HEK293 (cell line): ENCODE results near the gene NRN1L.

Source experiments
- CTCF ChIA-PET: fragments of 350-600 bp; formaldehyde crosslinking; extraction: SDS; loops from one replicate; lab custom pipeline; 2021; ENCODE audit warnings: antibody characterized with exemption; lab: Yijun Ruan, JAX
- POLR2A ChIA-PET: fragments of 300-600 bp; formaldehyde crosslinking; extraction: SDS; loops from one replicate; lab custom pipeline; 2020; ENCODE audit warnings: antibody characterized with exemption, inconsistent platforms; lab: Yijun Ruan, JAX
- H3K27ac ChIP-seq: fragments of 200-500 bp; sonication (Bioruptor generic); 2 replicates; pipeline ENCODE4 v1.5.1; 2014; ENCODE audit warnings: low read depth, low read length, control low read depth, inconsistent platforms; ENCODE audit errors: extremely low read depth
- H3K36me3 ChIP-seq, 2 experiments: fragments of 200-500 bp in 1 of 2; sonication (Bioruptor generic) in 1 of 2; 1 replicate in 1 of 2; 2 replicates in 1 of 2; pipeline ENCODE4 v1.5.1; 2014 to 2017; ENCODE audit warnings: inconsistent platforms in 2 of 2, low read length in 2 of 2; ENCODE audit not compliant: control insufficient read depth in 2 of 2, insufficient read depth in 1 of 2
- H3K4me1 ChIP-seq: fragments of 200-500 bp; sonication (Bioruptor generic); 2 replicates; pipeline ENCODE4 v1.5.1; 2014; ENCODE audit warnings: mild to moderate bottlenecking, low read length, inconsistent platforms; ENCODE audit not compliant: control insufficient read depth, insufficient read depth
- H3K4me3 ChIP-seq: 2 replicates; pipeline ENCODE4 v1.5.1; 2011; ENCODE audit warnings: low read depth, mild to moderate bottlenecking, control low read depth, low read length, moderate library complexity
- H3K9me3 ChIP-seq: fragments of 200-500 bp; sonication (Bioruptor generic); 2 replicates; pipeline ENCODE4 v1.5.1; 2014; ENCODE audit warnings: low read depth, low read length, inconsistent platforms; ENCODE audit not compliant: control insufficient read depth, insufficient read depth
- FEZF1 ChIP-seq: fragments of 450-650 bp; formaldehyde crosslinking; IDR thresholded peaks from 2 replicates; pipeline ENCODE4 v1.5.1; 2016; ENCODE audit warnings: missing biosample characterization, missing genetic modification characterization
- HOXD13 ChIP-seq: sonication (generic); formaldehyde crosslinking; IDR thresholded peaks from 2 replicates; pipeline ENCODE4 v1.8.0; 2022; ENCODE audit warnings: missing genetic modification reagents, borderline replicate concordance
- PRDM1 ChIP-seq: fragments of 450-650 bp; formaldehyde crosslinking; IDR thresholded peaks from 2 replicates; pipeline ENCODE4; 2016; ENCODE audit warnings: missing biosample characterization, missing genetic modification characterization
- SCRT1 ChIP-seq: fragments of 450-650 bp; formaldehyde crosslinking; IDR thresholded peaks from 2 replicates; pipeline ENCODE4 v1.5.1; 2016; ENCODE audit warnings: missing biosample characterization, missing genetic modification characterization, borderline replicate concordance
- SCRT2 ChIP-seq: fragments of 450-650 bp; formaldehyde crosslinking; IDR thresholded peaks from 2 replicates; pipeline ENCODE4 v1.5.1; 2016; ENCODE audit warnings: missing biosample characterization, missing genetic modification characterization
- SP7 ChIP-seq: fragments of 450-650 bp; formaldehyde crosslinking; IDR thresholded peaks from 2 replicates; pipeline ENCODE4 v1.5.1; 2016; ENCODE audit warnings: missing biosample characterization, missing genetic modification characterization
- YY1 ChIP-seq: fragments of 450-650 bp; formaldehyde crosslinking; IDR thresholded peaks from 2 replicates; pipeline ENCODE4 v1.5.1; 2018; ENCODE audit warnings: missing biosample characterization, missing genetic modification characterization
- ZBTB21 ChIP-seq: fragments of 450-650 bp; formaldehyde crosslinking; IDR thresholded peaks from 2 replicates; pipeline ENCODE4 v1.5.1; 2017; ENCODE audit warnings: missing biosample characterization, missing genetic modification characterization
- ZNF239 ChIP-seq: fragments of 450-650 bp; formaldehyde crosslinking; IDR thresholded peaks from 2 replicates; pipeline ENCODE4 v1.5.1; 2016; ENCODE audit warnings: missing biosample characterization, missing genetic modification characterization
- ZNF292 ChIP-seq: fragments of 450-650 bp; formaldehyde crosslinking; IDR thresholded peaks from 2 replicates; pipeline ENCODE4 v1.5.1; 2016; ENCODE audit warnings: low read depth, missing biosample characterization, missing genetic modification characterization, borderline replicate concordance
- ZNF302 ChIP-seq: fragments of 450-650 bp; formaldehyde crosslinking; IDR thresholded peaks from 2 replicates; pipeline ENCODE4 v1.5.1; 2016; ENCODE audit warnings: missing biosample characterization, missing genetic modification characterization, low read depth
- ZNF549 ChIP-seq: fragments of 450-650 bp; IDR thresholded peaks from 2 replicates; pipeline ENCODE4 v1.5.1; 2018; ENCODE audit warnings: missing biosample characterization, missing genetic modification characterization, mild to moderate bottlenecking, inconsistent platforms, moderate library complexity
- ZNF600 ChIP-seq: fragments of 450-650 bp; formaldehyde crosslinking; IDR thresholded peaks from 2 replicates; pipeline ENCODE4 v1.5.1; 2016; ENCODE audit warnings: missing biosample characterization, missing genetic modification characterization
- ZSCAN30 ChIP-seq: fragments of 450-650 bp; IDR thresholded peaks from 2 replicates; pipeline ENCODE4 v1.5.1; 2018; ENCODE audit warnings: missing biosample characterization, mild to moderate bottlenecking, missing genetic modification characterization, moderate library complexity
- TF ChIP-seq, protein P1 (sequence below): fragments of 450-650 bp; formaldehyde crosslinking; optimal IDR thresholded peaks from 2 replicates; pipeline ENCODE3; 2016; ENCODE audit warnings: missing biosample characterization, mild to moderate bottlenecking, missing genetic modification characterization
- TF ChIP-seq, protein P2 (sequence below): fragments of 450-650 bp; formaldehyde crosslinking; IDR thresholded peaks from 2 replicates; pipeline ENCODE4 v1.5.1; 2017; ENCODE audit warnings: missing biosample characterization, missing genetic modification characterization
- TF ChIP-seq, protein P3 (sequence below): fragments of 450-650 bp; formaldehyde crosslinking; IDR thresholded peaks from 2 replicates; pipeline ENCODE4 v1.5.1; 2016; ENCODE audit warnings: missing biosample characterization, missing genetic modification characterization

The NRN1L gene

DNA sequence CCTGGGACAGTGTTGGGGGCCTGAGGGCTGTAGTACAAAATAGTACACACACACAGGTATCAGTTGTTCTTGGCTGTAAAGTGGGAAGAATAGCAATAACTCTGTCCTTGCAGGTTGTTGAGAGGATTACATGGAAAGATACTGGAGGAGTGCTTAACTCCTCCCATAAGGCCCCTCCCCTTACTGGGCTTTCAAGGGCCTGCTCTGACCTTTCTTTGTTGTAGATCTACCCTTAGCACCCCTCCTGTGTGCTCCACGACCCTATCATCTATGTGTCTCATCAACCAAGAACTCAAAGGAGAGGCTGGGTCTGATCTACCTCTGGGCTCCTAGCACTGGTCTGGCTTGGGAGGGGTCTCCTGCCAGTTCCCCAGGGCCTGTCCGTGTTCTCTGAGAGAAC, 20.1 kb upstream of the NRN1L start (continued):
- no peak for TF ChIP-seq HOXD13
- TF ChIP-seq, protein P1, sequence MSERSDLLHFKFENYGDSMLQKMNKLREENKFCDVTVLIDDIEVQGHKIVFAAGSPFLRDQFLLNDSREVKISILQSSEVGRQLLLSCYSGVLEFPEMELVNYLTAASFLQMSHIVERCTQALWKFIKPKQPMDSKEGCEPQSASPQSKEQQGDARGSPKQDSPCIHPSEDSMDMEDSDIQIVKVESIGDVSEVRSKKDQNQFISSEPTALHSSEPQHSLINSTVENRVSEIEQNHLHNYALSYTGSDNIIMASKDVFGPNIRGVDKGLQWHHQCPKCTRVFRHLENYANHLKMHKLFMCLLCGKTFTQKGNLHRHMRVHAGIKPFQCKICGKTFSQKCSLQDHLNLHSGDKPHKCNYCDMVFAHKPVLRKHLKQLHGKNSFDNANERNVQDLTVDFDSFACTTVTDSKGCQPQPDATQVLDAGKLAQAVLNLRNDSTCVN (tag by site-specific recombination) = no peak

DNA sequence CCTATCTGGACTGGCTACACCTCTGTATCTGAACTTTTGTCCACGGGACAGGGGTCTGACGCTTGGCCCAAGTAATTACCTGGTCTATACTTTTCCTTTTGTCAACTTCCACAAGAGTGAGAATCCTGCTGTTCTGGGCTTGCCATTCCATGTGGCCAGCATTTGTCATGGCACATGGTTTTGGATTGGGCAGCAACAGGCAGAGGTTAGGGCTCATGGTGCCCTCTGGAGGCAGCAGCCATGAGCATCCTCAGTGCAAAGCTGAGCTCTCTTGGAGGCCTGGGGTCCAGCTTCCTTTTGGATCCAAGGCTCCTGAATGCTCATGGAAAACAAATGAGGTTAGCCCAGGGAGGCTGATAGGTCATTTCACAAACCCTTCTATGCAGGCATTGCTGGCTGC, 19.4 kb upstream of the NRN1L start:
- H3K4me3 ChIP-seq = no peak overlapping the region
- H3K9me3 ChIP-seq = no peaks in the 10 kb centered on the region
- peaks cover 3% of the 10 kb centered on the region; the same call in 1 of the 2 replicates for H3K4me1 ChIP-seq
- ChIA-PET CTCF (interaction anchor here (0.6 to 1.7 kb wide), 10 partner anchors 15 to 203 kb away, joined by 3 to 7 read pairs (median 4); partner anchors contain the start of gene NUTF2), POLR2A (interaction anchor here (0.6 to 1.0 kb wide), 7 partner anchors 14 to 59 kb away, joined by 3 to 9 read pairs (median 3); partner anchors contain the start of genes RANBP10 and TSNAXIP1)
- H3K36me3 ChIP-seq = peaks cover 28 to 98% of the 10 kb centered on the region in 2 experiments
- no peak for TF ChIP-seq ZNF302 (tag by site-specific recombination)
- no peak for TF ChIP-seq ZNF600 (tag by site-specific recombination)
- peak; percentile 79 for TF ChIP-seq SCRT2 (tag by site-specific recombination)
- TF ChIP-seq ZNF292 (tag by site-specific recombination) = no peak
- TF ChIP-seq ZSCAN30 (tag by site-specific recombination) = 0 out of 2 replicates have a peak, but pooled peaks have one; percentile 42
- TF ChIP-seq, protein P2, sequence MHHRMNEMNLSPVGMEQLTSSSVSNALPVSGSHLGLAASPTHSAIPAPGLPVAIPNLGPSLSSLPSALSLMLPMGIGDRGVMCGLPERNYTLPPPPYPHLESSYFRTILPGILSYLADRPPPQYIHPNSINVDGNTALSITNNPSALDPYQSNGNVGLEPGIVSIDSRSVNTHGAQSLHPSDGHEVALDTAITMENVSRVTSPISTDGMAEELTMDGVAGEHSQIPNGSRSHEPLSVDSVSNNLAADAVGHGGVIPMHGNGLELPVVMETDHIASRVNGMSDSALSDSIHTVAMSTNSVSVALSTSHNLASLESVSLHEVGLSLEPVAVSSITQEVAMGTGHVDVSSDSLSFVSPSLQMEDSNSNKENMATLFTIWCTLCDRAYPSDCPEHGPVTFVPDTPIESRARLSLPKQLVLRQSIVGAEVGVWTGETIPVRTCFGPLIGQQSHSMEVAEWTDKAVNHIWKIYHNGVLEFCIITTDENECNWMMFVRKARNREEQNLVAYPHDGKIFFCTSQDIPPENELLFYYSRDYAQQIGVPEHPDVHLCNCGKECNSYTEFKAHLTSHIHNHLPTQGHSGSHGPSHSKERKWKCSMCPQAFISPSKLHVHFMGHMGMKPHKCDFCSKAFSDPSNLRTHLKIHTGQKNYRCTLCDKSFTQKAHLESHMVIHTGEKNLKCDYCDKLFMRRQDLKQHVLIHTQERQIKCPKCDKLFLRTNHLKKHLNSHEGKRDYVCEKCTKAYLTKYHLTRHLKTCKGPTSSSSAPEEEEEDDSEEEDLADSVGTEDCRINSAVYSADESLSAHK (tag by site-specific recombination) = no peak
- TF ChIP-seq, protein P3, sequence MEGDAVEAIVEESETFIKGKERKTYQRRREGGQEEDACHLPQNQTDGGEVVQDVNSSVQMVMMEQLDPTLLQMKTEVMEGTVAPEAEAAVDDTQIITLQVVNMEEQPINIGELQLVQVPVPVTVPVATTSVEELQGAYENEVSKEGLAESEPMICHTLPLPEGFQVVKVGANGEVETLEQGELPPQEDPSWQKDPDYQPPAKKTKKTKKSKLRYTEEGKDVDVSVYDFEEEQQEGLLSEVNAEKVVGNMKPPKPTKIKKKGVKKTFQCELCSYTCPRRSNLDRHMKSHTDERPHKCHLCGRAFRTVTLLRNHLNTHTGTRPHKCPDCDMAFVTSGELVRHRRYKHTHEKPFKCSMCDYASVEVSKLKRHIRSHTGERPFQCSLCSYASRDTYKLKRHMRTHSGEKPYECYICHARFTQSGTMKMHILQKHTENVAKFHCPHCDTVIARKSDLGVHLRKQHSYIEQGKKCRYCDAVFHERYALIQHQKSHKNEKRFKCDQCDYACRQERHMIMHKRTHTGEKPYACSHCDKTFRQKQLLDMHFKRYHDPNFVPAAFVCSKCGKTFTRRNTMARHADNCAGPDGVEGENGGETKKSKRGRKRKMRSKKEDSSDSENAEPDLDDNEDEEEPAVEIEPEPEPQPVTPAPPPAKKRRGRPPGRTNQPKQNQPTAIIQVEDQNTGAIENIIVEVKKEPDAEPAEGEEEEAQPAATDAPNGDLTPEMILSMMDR (tag by site-specific recombination) = peak; percentile 50
- TF ChIP-seq SP7 (tag by site-specific recombination) = no peak
- no peak for TF ChIP-seq ZBTB21 (tag by site-specific recombination)
- no peak for TF ChIP-seq SCRT1
- no peak for TF ChIP-seq ZNF549 (tag by site-specific recombination)
- no peak for TF ChIP-seq YY1
- TF ChIP-seq FEZF1 (tag by site-specific recombination) = 0 out of 2 replicates have a peak, but pooled peaks have one; percentile 10
- H3K27ac ChIP-seq = no peak overlapping the region

DNA sequence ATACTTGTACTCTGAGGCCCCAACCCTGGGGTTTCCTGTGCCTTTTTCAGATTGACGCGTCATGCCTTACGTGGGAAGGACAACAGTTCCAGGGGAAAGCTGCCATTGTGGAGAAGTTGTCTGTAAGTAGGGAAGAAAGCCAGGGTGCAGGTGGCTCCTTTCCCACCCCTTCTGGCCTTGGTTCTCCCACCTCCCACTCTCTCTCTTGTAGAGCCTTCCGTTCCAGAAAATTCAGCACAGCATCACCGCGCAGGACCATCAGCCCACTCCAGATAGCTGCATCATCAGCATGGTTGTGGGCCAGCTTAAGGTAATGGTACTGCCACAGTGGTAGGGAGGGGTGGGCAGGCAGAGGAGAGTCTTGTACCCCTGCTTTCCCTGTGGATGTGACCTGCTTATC, 16.4 kb upstream of the NRN1L start:
- ChIA-PET POLR2A (no interaction called here), CTCF (interaction anchor here (2.4 kb wide), 1 partner anchor 52 kb away, joined by 11 read pairs; no protein-coding TSS in a partner anchor)
- Histone ChIP-seq H3K4me1 (no peaks in the 10 kb centered on the region; the same call in 1 of the 2 replicates), H3K36me3 (peaks cover 28 to 87% of the 10 kb centered on the region in 2 experiments), H3K27ac (no peak overlapping the region), H3K9me3 (no peaks in the 10 kb centered on the region), H3K4me3 (no peak overlapping the region)
- no peak for TF ChIP-seq ZNF239 (tag by site-specific recombination)
- TF ChIP-seq PRDM1 (tag by site-specific recombination) = 0 out of 2 replicates have a peak, but pooled peaks have one; percentile 4
